HEK293 (cell line): ENCODE data around the gene TIGIT.

Source experiments
- CTCF ChIA-PET: fragments of 350-600 bp; formaldehyde crosslinking; extraction: SDS; loops from one replicate; lab custom pipeline; 2021; ENCODE audit warnings: antibody characterized with exemption; lab: Yijun Ruan, JAX
- POLR2A ChIA-PET: fragments of 300-600 bp; formaldehyde crosslinking; extraction: SDS; loops from one replicate; lab custom pipeline; 2020; ENCODE audit warnings: antibody characterized with exemption, inconsistent platforms; lab: Yijun Ruan, JAX
- H3K27ac ChIP-seq: fragments of 200-500 bp; sonication (Bioruptor generic); 2 replicates; pipeline ENCODE4 v1.5.1; 2014; ENCODE audit warnings: low read depth, low read length, control low read depth, inconsistent platforms; ENCODE audit errors: extremely low read depth
- H3K36me3 ChIP-seq, 2 experiments: fragments of 200-500 bp in 1 of 2; sonication (Bioruptor generic) in 1 of 2; 1 replicate in 1 of 2; 2 replicates in 1 of 2; pipeline ENCODE4 v1.5.1; 2014 to 2017; ENCODE audit warnings: inconsistent platforms in 2 of 2, low read length in 2 of 2; ENCODE audit not compliant: control insufficient read depth in 2 of 2, insufficient read depth in 1 of 2
- H3K4me1 ChIP-seq: fragments of 200-500 bp; sonication (Bioruptor generic); 2 replicates; pipeline ENCODE4 v1.5.1; 2014; ENCODE audit warnings: mild to moderate bottlenecking, low read length, inconsistent platforms; ENCODE audit not compliant: control insufficient read depth, insufficient read depth
- H3K4me3 ChIP-seq: 2 replicates; pipeline ENCODE4 v1.5.1; 2011; ENCODE audit warnings: low read depth, mild to moderate bottlenecking, control low read depth, low read length, moderate library complexity
- H3K9me3 ChIP-seq: fragments of 200-500 bp; sonication (Bioruptor generic); 2 replicates; pipeline ENCODE4 v1.5.1; 2014; ENCODE audit warnings: low read depth, low read length, inconsistent platforms; ENCODE audit not compliant: control insufficient read depth, insufficient read depth
- ATF2 ChIP-seq: fragments of 450-650 bp; formaldehyde crosslinking; IDR thresholded peaks from 2 replicates; pipeline ENCODE4 v1.5.1; 2016; ENCODE audit warnings: missing biosample characterization, missing genetic modification characterization, low read depth
- HOXD13 ChIP-seq: sonication (generic); formaldehyde crosslinking; IDR thresholded peaks from 2 replicates; pipeline ENCODE4 v1.8.0; 2022; ENCODE audit warnings: missing genetic modification reagents, borderline replicate concordance
- RBAK ChIP-seq: fragments of 450-650 bp; formaldehyde crosslinking; IDR thresholded peaks from 2 replicates; pipeline ENCODE4 v1.5.1; 2016; ENCODE audit warnings: missing biosample characterization, missing genetic modification characterization
- YY2 ChIP-seq: fragments of 450-650 bp; formaldehyde crosslinking; IDR thresholded peaks from 2 replicates; pipeline ENCODE4 v1.5.1; 2016; ENCODE audit warnings: missing biosample characterization, missing genetic modification characterization
- ZBTB11 ChIP-seq: fragments of 450-650 bp; formaldehyde crosslinking; conservative IDR thresholded peaks from 2 replicates; pipeline ENCODE4 v1.5.1; 2016; ENCODE audit warnings: low read depth, missing biosample characterization, missing genetic modification characterization
- ZBTB6 ChIP-seq: fragments of 450-650 bp; formaldehyde crosslinking; IDR thresholded peaks from 2 replicates; pipeline ENCODE4 v1.5.1; 2017; ENCODE audit warnings: missing biosample characterization, missing genetic modification characterization
- ZNF121 ChIP-seq: fragments of 450-650 bp; formaldehyde crosslinking; IDR thresholded peaks from 2 replicates; pipeline ENCODE4 v1.5.1; 2016; ENCODE audit warnings: missing biosample characterization, missing genetic modification characterization
- ZNF155 ChIP-seq: fragments of 450-650 bp; formaldehyde crosslinking; IDR thresholded peaks from 2 replicates; pipeline ENCODE4 v1.5.1; 2016; ENCODE audit warnings: missing biosample characterization, missing genetic modification characterization
- ZNF280C ChIP-seq: fragments of 450-650 bp; formaldehyde crosslinking; IDR thresholded peaks from 2 replicates; pipeline ENCODE4 v1.5.1; 2016; ENCODE audit warnings: missing biosample characterization, missing genetic modification characterization
- ZNF366 ChIP-seq: fragments of 450-650 bp; formaldehyde crosslinking; conservative IDR thresholded peaks from 2 replicates; pipeline ENCODE4 v1.5.1; 2016; ENCODE audit warnings: missing biosample characterization, missing genetic modification characterization
- ZNF416 ChIP-seq: fragments of 450-650 bp; formaldehyde crosslinking; IDR thresholded peaks from 2 replicates; pipeline ENCODE4 v1.5.1; 2016; ENCODE audit warnings: missing biosample characterization, missing genetic modification characterization
- ZNF473 ChIP-seq: fragments of 450-650 bp; formaldehyde crosslinking; IDR thresholded peaks from 2 replicates; pipeline ENCODE4 v1.5.1; 2017; ENCODE audit warnings: missing biosample characterization, missing genetic modification characterization
- ZNF514 ChIP-seq: fragments of 450-650 bp; formaldehyde crosslinking; IDR thresholded peaks from 2 replicates; pipeline ENCODE4 v1.5.1; 2016; ENCODE audit warnings: missing biosample characterization, missing genetic modification characterization
- ZNF596 ChIP-seq: fragments of 450-650 bp; IDR thresholded peaks from 2 replicates; pipeline ENCODE4 v1.5.0; 2018; ENCODE audit warnings: missing biosample characterization, mild to moderate bottlenecking, missing genetic modification characterization, moderate library complexity
- ZNF639 ChIP-seq: fragments of 450-650 bp; formaldehyde crosslinking; IDR thresholded peaks from 2 replicates; pipeline ENCODE4 v1.5.1; 2016; ENCODE audit warnings: missing biosample characterization, missing genetic modification characterization
- ZNF704 ChIP-seq: fragments of 450-650 bp; formaldehyde crosslinking; IDR thresholded peaks from 2 replicates; pipeline ENCODE4 v1.5.1; 2016; ENCODE audit warnings: missing biosample characterization, missing genetic modification characterization
- ZNF768 ChIP-seq: fragments of 450-650 bp; formaldehyde crosslinking; IDR thresholded peaks from 2 replicates; pipeline ENCODE4 v1.5.1; 2018; ENCODE audit warnings: missing biosample characterization, mild to moderate bottlenecking, missing genetic modification characterization

Gene TIGIT

GRCh38 chr3:114290911-114291901, 2.6 kb upstream of the TIGIT start (continued):
- TF ChIP-seq ZNF639 (no peak), HOXD13 (no peak), ZNF514 (tag by site-specific recombination) (no peak), ATF2 (tag by site-specific recombination) (no peak), ZNF768 (tag by site-specific recombination) (no peak), ZNF366 (tag by site-specific recombination) (no peak), RBAK (no peak), ZNF121 (tag by site-specific recombination) (no peak), ZBTB11 (tag by site-specific recombination) (peak; percentile 88), ZNF596 (tag by site-specific recombination) (no peak)

- TF ChIP-seq ZNF473 (tag by site-specific recombination), result no peak
- no peak for TF ChIP-seq ZNF155 (tag by site-specific recombination)
- TF ChIP-seq ZNF416 (tag by site-specific recombination), result no peak
- TF ChIP-seq YY2 (tag by site-specific recombination), result no peak
- TF ChIP-seq ZBTB6 (tag by site-specific recombination), result no peak
- no peak for TF ChIP-seq ZNF280C
- no peak for TF ChIP-seq ZNF704 (tag by site-specific recombination)
- no peak overlapping the region for H3K4me3 ChIP-seq
- ChIA-PET POLR2A (no interaction called here), CTCF (no interaction called here)
- no peaks in the 10 kb centered on the region for H3K4me1 ChIP-seq
- no peak overlapping the region for H3K27ac ChIP-seq
- no peaks in the 10 kb centered on the region for H3K9me3 ChIP-seq
- H3K36me3 ChIP-seq, result no peaks in the 10 kb centered on the region
These were observed 1.2 kb downstream of the TIGIT start for GRCh38 chr3:114294940-114295480.
